HG02981 (cell line): ENCODE measurements around the gene ZNF41.
"Not testable (repeated sequence)": the region's sequence is repeated elsewhere in the genome, so short reads cannot be mapped to it uniquely, and the experiment has no call there.

Source experiments
- ATAC-seq: cut with Tn5 transposase; IDR thresholded peaks from one replicate; pipeline ENCODE4 v1.9.1; 2021; ENCODE audit warnings: mild to moderate bottlenecking, moderate library complexity; ENCODE audit not compliant: unreplicated experiment

The ZNF41 gene

DNA sequence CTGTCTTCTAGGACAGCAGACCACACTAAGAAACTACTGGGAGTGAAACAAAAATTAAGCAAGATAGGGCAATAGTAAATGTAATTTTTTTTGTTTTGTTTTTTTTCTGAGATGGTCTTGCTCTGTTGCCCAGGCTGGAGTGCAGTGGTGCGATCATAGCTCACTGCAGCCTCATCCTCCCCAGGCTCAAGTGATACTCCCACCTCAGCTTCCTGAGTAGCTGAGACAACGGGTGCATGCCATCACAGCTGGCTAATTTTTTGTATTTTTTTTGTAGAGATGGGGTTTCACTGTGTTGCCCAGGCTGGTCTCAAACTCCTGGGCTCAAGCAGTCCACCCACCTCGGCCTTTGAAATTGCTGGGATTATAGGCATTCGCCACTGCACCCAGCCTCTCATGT lies 9.1 kb upstream of the ZNF41 start:
- ATAC-seq = not testable (repeated sequence)

- no peak for ATAC-seq
Measured at GRCh38 chrX:47489507-47490275, 6.7 kb upstream of the ZNF41 start.

- no peak for ATAC-seq
Measured at GRCh38 chrX:47484885-47485284, 1.9 kb upstream of the ZNF41 start.

- no peak for ATAC-seq
Measured at GRCh38 chrX:47483306-47484268, 565 bp upstream of the ZNF41 start.

GRCh38 chrX:47482065-47482511 lies 934 bp downstream of the ZNF41 start:
- peak; percentile 14 for ATAC-seq

GRCh38 chrX:47481160-47481559 lies 1.9 kb downstream of the ZNF41 start:
- ATAC-seq = no peak

GRCh38 chrX:47480576-47480975 lies 2.4 kb downstream of the ZNF41 start:
- no peak for ATAC-seq

DNA sequence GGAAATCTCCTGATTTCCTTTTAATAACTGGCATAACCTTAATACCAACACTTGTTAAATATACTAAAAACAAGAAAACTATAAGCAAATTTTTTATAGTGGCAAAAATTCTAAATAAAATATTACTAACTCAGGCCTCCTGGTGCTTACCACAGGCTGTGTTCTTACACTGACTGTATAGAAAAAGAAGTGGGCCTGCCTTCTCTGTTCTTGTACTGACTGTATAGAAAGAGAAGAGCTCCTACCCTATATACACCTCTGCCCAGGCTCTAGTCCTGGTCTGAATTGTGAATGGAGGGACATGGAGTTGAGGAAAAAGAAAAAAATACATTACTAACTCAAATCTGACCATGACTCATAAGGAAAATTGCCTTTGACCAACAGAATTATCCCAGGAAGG lies 7.5 kb downstream of the ZNF41 start:
- no peak for ATAC-seq

DNA sequence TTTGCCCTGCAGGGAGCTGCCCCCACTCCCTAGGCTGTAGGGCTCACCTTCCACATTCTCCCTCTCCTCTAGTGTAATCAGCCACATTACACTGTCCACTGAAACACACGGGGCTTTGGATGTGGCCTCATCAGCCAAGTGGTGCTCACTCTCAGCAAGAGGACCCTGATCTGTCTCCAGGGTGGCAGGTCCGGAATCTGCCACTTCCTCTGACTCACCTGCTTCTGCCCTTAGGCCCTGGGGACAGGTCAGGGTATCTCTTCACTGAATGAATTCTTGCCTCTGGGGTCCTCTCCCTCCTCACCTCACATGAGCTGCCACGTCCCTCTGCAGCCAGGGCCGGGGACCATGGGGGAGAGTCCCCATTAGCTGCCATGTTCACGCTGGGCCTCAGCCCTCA lies 15.9 kb downstream of the ZNF41 start:
- ATAC-seq = no peak

DNA sequence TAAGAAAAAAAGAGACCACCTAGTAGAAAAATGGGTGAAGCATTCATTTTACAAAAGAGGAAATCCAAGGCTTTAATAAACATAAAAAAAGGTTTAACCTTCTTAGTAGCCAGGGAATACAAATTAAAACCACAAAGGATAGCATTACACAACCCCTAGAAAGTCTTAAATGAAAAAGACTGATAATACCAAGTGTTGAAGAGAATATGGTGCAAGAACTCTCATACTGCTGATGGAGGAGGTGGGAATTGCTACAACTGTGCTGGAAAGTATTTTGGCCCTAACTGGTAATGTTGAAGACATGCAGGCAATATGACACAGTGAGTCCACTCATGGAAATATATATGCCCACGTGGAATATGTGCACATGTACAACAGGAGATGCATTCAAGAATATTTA lies 22.5 kb downstream of the ZNF41 start:
- no peak for ATAC-seq

DNA sequence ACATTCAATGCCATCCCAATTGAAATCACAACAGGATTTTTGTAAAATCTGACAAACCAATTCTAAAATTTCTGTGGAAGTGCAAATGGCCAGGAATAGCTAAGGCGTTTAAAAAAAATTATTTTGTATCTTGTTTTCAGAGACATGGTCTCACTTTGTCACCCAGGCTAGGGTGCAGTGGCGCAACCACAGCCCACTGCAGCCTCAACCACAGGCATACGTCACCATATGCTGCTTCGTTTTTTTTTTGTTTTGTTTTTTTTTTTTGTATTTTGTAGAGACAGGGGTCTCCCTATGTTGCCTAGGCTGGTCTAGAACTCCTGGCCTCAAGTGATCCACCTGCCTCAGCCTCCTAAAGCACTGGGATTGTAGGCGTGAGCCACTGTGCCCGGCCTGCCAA lies 24.5 kb downstream of the ZNF41 start:
- ATAC-seq = no peak

GRCh38 chrX:47456080-47456479 lies 26.9 kb downstream of the ZNF41 start:
- ATAC-seq = no peak

DNA sequence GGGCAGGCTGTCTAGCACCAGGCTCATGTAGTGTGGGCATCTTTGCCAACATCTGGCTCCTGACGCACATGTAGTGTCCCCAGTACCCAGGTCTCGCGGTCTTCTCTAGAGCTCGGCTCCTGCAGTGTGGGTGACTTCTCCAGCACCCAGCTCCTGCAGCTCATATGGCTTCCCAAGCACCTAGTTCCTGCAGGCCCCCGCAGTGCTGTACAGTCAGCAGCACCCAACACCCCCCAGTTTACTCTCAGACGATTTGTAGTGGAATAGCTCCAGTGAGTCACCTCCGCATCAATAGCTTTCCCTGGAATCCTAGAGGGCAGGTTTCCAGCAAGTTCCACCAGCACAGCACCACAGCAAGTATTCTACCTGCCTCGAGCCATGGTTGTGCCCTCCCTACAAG lies 30.9 kb downstream of the ZNF41 start:
- no peak for ATAC-seq

GRCh38 chrX:47448165-47448806 lies 34.7 kb downstream of the ZNF41 start:
- no peak for ATAC-seq

DNA sequence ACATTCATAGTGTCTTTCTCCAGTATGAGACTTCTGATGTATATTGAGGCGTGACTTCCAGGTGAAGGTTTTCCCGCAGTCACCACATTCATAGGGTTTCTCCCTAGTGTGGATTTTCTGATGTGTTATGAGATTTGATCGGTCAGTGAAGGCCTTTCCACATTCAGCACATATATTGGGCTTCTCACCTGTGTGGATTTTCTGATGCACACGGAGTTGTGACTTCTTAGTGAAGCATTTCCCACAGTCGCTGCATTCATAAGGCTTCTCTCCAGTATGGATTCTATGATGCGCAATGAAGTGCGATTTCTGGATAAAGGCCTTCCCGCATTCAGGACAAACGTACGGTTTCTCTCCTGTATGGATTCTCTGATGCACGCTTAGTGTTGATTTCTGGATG lies 35.4 kb downstream of the ZNF41 start:
- no peak for ATAC-seq

DNA sequence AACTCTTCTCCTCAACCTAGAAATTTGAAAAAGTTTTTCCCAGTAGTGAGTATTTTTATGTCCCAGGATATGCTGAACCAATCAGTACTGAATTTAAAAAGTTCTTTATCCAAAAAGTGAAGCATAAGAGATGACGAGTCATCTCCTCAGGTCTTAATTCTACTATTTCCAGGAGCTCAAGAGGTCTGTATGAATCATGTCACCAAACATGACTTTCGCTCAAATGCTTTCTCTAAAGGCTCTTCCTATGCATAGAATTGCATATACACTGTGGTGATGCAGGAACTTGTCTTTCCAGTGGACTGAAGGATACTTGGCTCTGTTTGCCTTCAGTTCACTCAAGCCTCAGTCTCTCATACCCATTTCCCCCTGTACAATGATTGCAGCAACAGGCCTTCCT lies 36.1 kb downstream of the ZNF41 start:
- no peak for ATAC-seq

DNA sequence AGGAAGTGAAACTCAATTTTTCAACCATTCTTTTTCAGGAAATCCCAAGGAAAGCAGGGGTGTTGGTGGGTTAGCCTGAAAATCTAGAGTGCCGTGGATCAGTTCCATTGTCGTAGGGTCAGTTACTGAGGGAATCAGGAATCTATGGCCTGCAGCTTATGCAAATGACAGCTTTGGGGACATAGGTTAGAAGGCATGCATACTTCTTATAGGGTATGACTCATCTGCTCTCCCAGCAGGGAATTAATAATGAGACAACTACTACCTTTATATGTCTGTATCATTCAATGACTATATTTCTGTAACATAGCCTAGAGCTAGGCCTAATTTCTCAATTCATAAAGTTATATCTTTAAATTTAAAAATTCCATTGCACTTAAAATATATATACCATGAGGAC lies 36.6 kb downstream of the ZNF41 start:
- ATAC-seq = no peak

GRCh38 chrX:47430925-47431324 lies 52.1 kb downstream of the ZNF41 start:
- no peak for ATAC-seq

GRCh38 chrX:47422444-47422843 lies 60.6 kb downstream of the ZNF41 start:
- no peak for ATAC-seq

GRCh38 chrX:47420962-47421361 lies 62.1 kb downstream of the ZNF41 start:
- no peak for ATAC-seq

DNA sequence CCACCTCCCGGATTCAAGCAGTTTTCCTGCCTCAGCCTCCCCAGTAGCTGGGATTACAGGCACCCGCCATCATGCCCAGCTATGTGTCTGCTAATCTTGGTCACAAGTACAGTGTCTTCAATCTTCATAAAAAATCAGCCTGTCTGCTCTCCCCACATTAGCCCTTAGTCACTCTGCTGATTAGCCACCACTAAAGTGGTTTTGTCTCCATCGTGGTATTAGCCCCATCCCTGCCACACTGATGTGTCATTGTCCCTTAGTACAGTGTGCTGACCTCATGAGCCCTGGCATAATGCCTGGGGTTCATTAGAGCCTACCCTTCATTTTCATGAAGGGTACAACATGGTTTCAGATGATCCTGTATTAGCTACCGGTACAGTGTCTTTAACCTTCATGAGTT lies 62.8 kb downstream of the ZNF41 start:
- no peak for ATAC-seq
